ENCODE measurements around the gene EBF4. TPM values are rescaled to one million over a fixed set of nuclear protein-coding genes. Genes with fewer than 3 reads are reported as not detected.

EBF4 gene
- total RNA-seq, 1 experiment from 2014 or later = 11.4 TPM

DNA sequence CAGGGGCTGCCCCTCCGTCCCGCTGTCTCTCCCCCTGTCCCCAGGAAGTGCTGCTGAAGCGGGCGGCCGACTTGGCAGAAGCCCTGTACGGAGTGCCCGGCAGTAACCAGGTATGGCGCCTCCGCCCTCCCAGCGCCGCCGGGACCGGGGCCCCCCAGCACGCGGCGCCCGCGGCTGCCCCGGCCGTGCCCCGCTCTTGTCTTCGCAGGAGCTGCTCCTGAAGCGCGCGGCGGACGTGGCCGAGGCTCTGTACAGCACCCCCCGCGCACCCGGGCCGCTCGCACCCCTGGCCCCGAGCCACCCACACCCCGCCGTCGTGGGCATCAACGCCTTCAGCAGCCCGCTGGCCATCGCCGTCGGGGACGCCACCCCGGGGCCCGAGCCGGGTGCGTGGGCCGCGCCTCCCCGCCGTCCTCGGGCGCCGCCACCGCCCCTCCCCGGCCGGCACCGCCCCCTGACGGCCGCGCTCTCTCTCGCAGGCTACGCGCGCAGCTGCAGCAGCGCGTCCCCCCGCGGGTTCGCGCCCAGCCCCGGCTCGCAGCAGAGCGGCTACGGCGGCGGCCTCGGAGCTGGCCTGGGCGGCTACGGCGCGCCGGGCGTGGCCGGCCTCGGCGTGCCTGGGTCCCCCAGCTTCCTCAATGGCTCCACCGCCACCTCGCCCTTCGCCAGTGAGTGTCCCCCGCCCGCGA, 59.4 kb downstream of the EBF4 start:
- intact Hi-C loops (cut with micrococcal nuclease) = no loop called here
- H3K79me2 ChIP-seq (ENCODE audit: insufficient read depth, low read length) = no peaks in the 10 kb centered on the region
- peak overlapping the region; percentile 100 for H3K4me2 ChIP-seq (ENCODE audit: low read length)
- H3K9me3 ChIP-seq (ENCODE audit: control insufficient read depth in 1 of 2, insufficient read depth in 1 of 2, low read depth in 1 of 2, low read length in 2 of 2) = no peaks in the 10 kb centered on the region
- ATAC-seq = peak; percentile 89
- no peak for DNase-seq (ENCODE audit: low read depth, low spot score)
- no peaks in the 10 kb centered on the region for H3K36me3 ChIP-seq (ENCODE audit: control insufficient read depth in 1 of 2, insufficient read depth in 2 of 2, low read length in 2 of 2)
- peak overlapping the region; percentile 57 for H3K9ac ChIP-seq (ENCODE audit: low read length)
- no TSS peak for BruUV-seq (replicated peaks)
- 0 out of 6 replicates have a peak, but pooled peaks of 1 of the 3 experiments have one; percentile 36 for TF ChIP-seq CTCF (IDR thresholded peaks at IDR 0.05 in 2 of 3, conservative IDR thresholded peaks at IDR 0.05 in 1 of 3; ENCODE audit: borderline replicate concordance in 1 of 3, insufficient read depth in 1 of 3, low read depth in 2 of 3, low read length in 2 of 3)
- TF ChIP-seq JUND (IDR thresholded peaks at IDR 0.05) = no peak
- TF ChIP-seq POLR2AphosphoS5 (IDR thresholded peaks at IDR 0.05; ENCODE audit: low read depth, low read length) = peak; percentile 46; the same call in 1 of the 2 replicates
- H3K9me2 ChIP-seq (ENCODE audit: insufficient read depth) = no peaks in the 10 kb centered on the region
- peak overlapping the region; percentile 53; the same call in 1 of the 2 replicates for H3K27ac ChIP-seq (ENCODE audit: low read depth, low read length)
- ChIA-PET RAD21 (ENCODE audit: low non-redundant PET in 1 of 2, low total read pairs in 2 of 2, uncharacterized antibody in 2 of 2, unreplicated experiment in 2 of 2) (interaction anchor here in 1 of 2 experiments (0.6 kb wide), 1 partner anchor 42 kb away, joined by 3 read pairs; no protein-coding TSS in a partner anchor), CTCF (interaction anchor here (1.0 to 2.6 kb wide), 7 partner anchors 8 to 249 kb away, joined by 3 to 17 read pairs (median 6); no protein-coding TSS in a partner anchor), POLR2A (no interaction called here)
- H2AFZ ChIP-seq (ENCODE audit: low read depth, low read length, poor library complexity, severe bottlenecking) = no peak overlapping the region
- H3K4me1 ChIP-seq (ENCODE audit: control insufficient read depth in 1 of 2, insufficient read depth in 2 of 2, low read length in 2 of 2) = peaks cover 0 to 22% of the 10 kb centered on the region in 2 experiments; a peak in 2 of 4 replicates
- H3K4me3 ChIP-seq (replicated peaks in 1 of 2; ENCODE audit: low read depth in 1 of 2, low read length in 2 of 2) = peak overlapping the region; percentile 61 to 73
- no peaks in the 10 kb centered on the region for H4K20me1 ChIP-seq (ENCODE audit: insufficient read depth)
- H3K27me3 ChIP-seq (ENCODE audit: insufficient read depth, low read length) = no peaks in the 10 kb centered on the region
